Fibroblast of mammary gland (primary cell): ENCODE measurements around the gene KLRK1.
"Not testable (repeated sequence)": the region's sequence is repeated elsewhere in the genome, so short reads cannot be mapped to it uniquely, and the experiment has no call there.

ENCODE experiments used
- DNase-seq: peaks from one replicate; pipeline ENCODE4 v3.0.0-alpha.2; 2010; ENCODE audit warnings: low read depth
- H3K4me3 ChIP-seq: 2 replicates; pipeline ENCODE4 v1.5.1; 2011; ENCODE audit warnings: low read depth, mild to moderate bottlenecking, low read length, moderate library complexity; ENCODE audit not compliant: control insufficient read depth
- TF ChIP-seq, protein P1 (sequence below): conservative IDR thresholded peaks from 2 replicates; pipeline ENCODE4 v1.5.1; 2011; ENCODE audit warnings: low read depth, low read length, inconsistent platforms; ENCODE audit not compliant: control insufficient read depth, insufficient read depth

The KLRK1 gene

DNA sequence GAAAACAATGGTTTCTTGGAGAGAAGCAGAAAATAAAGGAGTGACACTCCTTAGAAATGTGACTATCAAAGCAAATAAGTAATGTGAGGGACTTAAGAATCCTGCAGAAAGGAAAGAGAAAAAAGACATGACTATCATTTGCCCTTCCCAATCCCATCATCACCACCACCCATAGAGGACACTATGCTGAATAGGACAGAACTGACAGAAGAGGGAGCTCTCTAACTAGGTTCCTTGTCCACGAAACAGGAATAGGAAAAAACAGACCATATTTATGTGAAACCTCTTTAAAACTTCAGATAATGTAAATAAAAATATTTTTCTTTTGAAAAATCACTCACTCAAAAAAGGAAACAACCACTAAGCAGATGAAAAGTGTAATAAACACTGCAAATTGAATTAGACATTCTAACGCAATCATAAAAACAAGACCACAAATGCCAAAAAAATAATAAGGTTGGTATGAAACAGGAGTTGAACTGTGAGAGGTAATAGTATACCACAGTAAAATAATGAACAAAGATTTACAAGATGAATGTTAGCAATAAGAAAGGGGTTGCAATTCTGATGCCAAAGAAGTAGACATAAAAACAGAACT is 58.1 kb downstream of the KLRK1 start:
- H3K4me3 ChIP-seq = no peak overlapping the region
- TF ChIP-seq, protein P1, sequence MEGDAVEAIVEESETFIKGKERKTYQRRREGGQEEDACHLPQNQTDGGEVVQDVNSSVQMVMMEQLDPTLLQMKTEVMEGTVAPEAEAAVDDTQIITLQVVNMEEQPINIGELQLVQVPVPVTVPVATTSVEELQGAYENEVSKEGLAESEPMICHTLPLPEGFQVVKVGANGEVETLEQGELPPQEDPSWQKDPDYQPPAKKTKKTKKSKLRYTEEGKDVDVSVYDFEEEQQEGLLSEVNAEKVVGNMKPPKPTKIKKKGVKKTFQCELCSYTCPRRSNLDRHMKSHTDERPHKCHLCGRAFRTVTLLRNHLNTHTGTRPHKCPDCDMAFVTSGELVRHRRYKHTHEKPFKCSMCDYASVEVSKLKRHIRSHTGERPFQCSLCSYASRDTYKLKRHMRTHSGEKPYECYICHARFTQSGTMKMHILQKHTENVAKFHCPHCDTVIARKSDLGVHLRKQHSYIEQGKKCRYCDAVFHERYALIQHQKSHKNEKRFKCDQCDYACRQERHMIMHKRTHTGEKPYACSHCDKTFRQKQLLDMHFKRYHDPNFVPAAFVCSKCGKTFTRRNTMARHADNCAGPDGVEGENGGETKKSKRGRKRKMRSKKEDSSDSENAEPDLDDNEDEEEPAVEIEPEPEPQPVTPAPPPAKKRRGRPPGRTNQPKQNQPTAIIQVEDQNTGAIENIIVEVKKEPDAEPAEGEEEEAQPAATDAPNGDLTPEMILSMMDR = peak; percentile 83
- peak; percentile 67 for DNase-seq

DNA sequence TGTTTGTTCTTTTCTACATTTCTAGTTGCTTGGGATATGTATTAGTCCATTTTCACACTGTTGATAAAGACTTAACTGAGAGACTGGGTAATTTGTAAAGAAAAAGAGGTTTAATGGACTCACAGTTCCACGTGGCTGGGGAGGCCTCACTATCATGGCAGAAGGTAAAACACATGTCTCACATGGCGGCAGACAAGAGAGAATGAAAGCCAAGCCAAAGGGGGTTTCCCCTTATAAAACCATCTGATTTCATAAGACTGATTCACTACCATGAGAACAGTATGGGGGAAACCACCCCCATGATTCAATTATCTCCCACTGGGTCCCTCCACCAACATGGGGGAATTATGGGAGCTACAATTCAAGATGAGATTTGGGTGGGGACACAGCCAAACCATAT is 61.1 kb downstream of the KLRK1 start:
- H3K4me3 ChIP-seq, DNase-seq: not testable (repeated sequence)
